ENCODE results near the gene MEMO1. TPM values are rescaled to one million over a fixed set of nuclear protein-coding genes. Genes with fewer than 3 reads are reported as not detected.
"Not testable (repeated sequence)": the region's sequence is repeated elsewhere in the genome, so short reads cannot be mapped to it uniquely, and the experiment has no call there.

The MEMO1 gene
- total RNA-seq, 1 donor from 2014 or later = 43.8 TPM

GRCh38 chr2:31967790-31968189, 43.0 kb downstream of the MEMO1 start:
- intact Hi-C loops (cut with DNase I) = no loop called here
- DNase-seq = no peak
- no peak for ATAC-seq (ENCODE audit: poor library complexity)

- DNase-seq; ATAC-seq (ENCODE audit: poor library complexity); intact Hi-C loops (cut with DNase I): not testable (repeated sequence)
Measured at GRCh38 chr2:31966402-31966801, 44.4 kb downstream of the MEMO1 start.

GRCh38 chr2:31965094-31965493, 45.7 kb downstream of the MEMO1 start:
- no peak for ATAC-seq (ENCODE audit: poor library complexity)
- intact Hi-C loops (cut with DNase I) = no loop called here
- no peak for DNase-seq

DNA sequence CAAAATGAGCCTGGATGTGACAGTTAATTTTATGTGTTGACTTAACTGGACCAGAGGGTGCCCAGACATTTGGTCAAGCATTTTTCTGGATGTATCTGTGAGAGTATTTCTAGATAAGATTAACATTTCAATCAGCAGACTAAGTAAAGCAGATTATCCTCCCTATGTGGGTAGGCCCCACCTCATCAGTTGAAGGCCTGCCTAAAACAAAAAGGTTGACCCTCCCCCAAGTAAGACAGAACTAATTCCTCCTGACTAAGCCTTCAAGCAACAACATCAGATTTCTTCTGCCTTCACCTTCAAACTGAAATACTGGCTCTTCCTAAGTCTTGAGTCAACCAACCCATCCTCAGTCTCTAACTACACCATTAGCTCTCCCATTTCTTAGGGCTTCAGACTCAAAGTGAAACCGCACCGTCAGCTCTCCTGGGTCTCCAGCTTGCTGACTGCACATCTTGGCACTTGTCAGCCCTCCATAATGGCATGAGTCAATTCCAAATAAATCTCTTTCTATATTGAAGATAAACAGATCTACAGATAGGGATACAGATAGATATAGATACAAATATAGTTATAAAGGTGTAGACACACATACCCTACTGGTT, 47.9 kb downstream of the MEMO1 start:
- no peak for DNase-seq
- intact Hi-C loops (cut with DNase I) = no loop called here

DNA sequence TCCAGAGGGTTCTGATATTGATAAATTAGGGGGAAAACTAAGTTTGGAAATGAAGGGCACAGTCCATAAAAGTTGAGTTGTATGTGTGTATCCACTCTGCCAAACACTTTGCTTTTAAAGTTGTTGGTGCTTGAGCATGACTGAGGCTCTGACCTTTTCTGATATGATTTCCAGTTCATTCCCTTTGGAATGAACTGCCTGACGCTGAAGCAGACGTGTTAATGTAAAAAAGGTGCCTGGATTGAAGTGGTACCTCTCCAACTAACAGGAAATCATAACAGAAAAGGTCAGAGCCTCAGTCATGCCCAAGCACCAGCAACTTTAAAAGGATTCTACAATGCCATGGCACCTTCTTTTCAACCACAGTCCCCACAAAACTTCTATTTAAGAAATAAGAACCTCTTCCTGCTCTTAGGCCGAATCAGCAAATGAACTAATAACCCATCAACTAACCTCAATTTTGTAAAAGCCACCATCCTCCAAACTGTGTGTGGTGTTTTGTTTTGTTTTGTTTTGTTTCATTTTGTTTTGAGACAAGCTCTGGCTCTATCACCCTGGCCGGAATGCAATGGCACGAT, 52.6 kb downstream of the MEMO1 start:
- intact Hi-C loops (cut with DNase I) = no loop called here
- DNase-seq (no peak), ATAC-seq (ENCODE audit: poor library complexity) (no peak)

More for the DNA sequence above, 47.9 kb downstream of the MEMO1 start:
- ATAC-seq (ENCODE audit: poor library complexity) = no peak

DNA sequence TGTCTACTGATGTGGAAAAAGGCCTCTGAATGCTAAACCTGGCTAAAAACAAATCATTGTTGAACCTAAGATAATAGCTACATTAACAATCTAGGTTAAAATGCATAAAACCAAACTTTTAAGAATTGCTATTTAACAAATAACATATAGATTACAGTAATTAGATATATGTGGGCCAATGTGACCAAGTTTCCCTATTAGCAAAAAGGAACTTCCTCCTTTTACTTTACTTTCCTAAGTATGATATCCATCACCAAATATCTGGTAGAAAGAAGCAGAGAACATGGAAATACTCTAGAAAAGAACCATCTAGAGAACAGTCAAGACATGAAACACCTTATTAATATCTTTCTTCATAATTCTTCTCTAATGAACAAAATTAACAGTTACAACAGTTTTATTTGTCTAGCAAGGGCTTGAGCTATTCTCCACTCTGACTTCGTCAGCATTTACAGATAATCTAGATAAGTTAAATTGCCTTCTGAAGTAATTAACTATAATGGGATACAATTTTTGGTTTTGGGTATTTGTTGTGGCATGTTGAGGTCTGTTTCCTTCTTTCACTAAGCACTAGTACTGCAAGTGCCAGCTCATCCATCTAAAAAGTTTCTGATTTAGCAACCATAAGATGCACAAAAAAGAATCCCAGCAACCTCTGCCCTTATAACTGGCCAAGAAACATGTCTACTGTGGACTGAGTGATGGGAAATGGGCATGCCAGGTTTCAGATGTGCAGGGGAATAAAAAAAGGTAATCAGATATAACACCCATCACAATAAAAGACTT, 53.3 kb downstream of the MEMO1 start:
- intact Hi-C loops (cut with DNase I) = no loop called here
- DNase-seq (no peak), ATAC-seq (ENCODE audit: poor library complexity) (no peak)

DNA sequence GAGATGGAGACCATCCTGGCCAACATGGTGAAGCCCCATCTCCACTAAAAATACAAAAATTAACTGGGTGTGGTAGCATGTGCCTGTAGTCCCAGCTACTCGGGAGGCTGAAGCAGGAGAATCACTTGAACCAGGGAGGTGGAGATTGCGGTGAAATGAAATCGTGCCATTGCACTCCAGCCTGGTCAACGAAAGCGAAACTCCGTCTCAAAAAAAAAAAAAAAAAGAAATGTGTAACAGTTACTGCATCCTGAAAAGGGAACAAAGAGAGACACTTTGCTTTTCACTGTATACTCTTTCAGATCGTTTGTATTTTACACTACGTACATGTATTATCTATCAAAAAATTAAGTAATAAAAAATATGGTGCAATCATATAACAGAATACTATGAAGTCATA, 53.9 kb downstream of the MEMO1 start:
- DNase-seq; intact Hi-C loops (cut with DNase I): not testable (repeated sequence)
- ATAC-seq (ENCODE audit: poor library complexity) = peak; percentile 53

DNA sequence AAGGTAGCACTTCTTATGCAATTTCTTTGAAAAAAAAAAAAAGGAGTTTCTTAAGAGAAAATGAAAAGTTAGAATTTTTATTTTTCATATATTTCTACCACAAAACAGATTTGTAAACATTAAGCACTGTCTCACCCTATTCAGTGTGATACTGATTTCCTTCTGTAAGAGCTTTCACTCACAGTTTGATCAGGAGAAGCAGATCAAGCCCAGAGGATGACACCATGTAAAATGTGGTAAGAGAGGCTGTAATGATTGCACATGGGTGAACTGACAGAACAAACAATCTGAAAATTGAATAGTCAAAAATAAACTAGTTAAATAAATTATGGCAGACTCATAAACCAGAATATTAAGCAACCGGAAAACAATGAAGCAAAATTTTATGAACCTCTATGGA, 54.5 kb downstream of the MEMO1 start:
- DNase-seq (no peak), ATAC-seq (ENCODE audit: poor library complexity) (no peak)
- intact Hi-C loops (cut with DNase I) = no loop called here

DNA sequence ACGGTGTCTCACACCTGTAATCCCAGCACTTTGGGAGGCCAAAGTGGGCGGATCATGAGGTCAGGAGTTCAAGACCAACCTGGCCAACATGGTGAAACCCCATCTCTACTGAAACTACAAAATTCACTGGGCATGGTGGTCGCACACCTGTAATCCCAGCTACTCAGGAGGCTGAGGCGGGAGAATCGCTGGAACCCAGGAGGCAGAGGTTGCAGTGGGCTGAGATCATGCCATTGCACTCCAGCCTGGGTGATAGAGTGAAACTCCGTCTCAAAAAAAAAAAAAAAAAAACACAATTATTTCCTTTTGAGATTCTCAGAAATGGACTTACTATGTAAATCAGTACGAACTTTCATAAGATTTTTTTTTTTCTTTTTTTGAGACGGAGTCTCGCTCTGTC, 57.7 kb downstream of the MEMO1 start:
- intact Hi-C loops (cut with DNase I); ATAC-seq (ENCODE audit: poor library complexity); DNase-seq: not testable (repeated sequence)

- ATAC-seq (ENCODE audit: poor library complexity) (no peak), DNase-seq (no peak)
- intact Hi-C loops (cut with DNase I) = no loop called here
Measured at GRCh38 chr2:31950946-31951562, 59.8 kb downstream of the MEMO1 start.

DNA sequence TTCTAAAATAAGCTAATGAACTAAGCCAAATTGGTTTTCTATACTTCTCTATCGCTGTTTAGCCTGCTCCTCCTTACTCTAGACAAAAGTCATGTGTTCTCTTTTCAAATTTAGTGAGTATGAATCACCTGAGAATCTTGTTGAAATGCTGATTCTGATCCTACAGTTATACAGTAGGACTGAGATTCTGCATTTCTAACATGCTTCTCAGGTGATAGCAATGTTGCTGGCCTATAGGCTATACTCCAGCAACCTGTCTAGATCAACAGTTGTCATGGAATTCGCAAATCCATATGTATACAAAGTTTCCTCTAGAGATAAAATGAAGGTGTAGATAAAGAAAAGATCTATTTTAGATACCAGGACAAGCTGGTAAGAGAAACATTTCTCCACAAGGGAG, 62.9 kb downstream of the MEMO1 start:
- intact Hi-C loops (cut with DNase I) = no loop called here
- no peak for DNase-seq

GRCh38 chr2:31946838-31947237, 64.0 kb downstream of the MEMO1 start:
- intact Hi-C loops (cut with DNase I) = no loop called here
- ATAC-seq (ENCODE audit: poor library complexity) (no peak), DNase-seq (no peak)

More for the DNA sequence above, 62.9 kb downstream of the MEMO1 start:
- no peak for ATAC-seq (ENCODE audit: poor library complexity)

- intact Hi-C loops (cut with DNase I) = no loop called here
- ATAC-seq (ENCODE audit: poor library complexity) = no peak
- DNase-seq = no peak
Measured at GRCh38 chr2:31945572-31945935, 65.3 kb downstream of the MEMO1 start.

GRCh38 chr2:31944828-31945571, 65.8 kb downstream of the MEMO1 start:
- no peak for ATAC-seq (ENCODE audit: poor library complexity)
- intact Hi-C loops (cut with DNase I) = no loop called here
- DNase-seq = no peak

DNA sequence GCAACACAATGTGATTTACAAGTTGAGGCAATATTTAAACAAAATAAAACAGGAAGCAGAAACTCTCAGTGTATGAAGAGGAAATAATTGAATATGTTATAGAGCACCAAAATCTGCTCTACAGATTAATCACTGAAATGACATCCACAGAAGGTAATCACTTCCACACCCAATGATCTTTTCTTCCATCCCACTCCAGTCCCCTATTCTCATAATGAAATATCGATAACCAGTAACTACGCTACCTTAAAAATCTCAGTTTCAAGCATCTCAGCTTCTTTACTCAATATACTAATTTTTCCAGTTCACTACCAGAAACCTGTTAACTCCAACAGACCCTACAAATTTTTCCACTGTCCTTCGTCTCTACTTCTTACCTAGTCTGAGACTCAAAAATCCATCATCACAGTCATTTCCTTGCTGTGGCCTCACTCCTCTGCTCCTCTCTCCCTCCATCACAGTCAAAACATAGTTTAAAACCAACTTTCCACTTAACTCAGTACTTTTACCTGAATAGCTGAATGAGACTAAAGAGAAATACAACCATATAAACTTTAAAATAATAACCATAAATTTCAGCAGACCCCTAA, 67.1 kb downstream of the MEMO1 start:
- ATAC-seq (ENCODE audit: poor library complexity) = no peak
- intact Hi-C loops (cut with DNase I) = no loop called here

DNA sequence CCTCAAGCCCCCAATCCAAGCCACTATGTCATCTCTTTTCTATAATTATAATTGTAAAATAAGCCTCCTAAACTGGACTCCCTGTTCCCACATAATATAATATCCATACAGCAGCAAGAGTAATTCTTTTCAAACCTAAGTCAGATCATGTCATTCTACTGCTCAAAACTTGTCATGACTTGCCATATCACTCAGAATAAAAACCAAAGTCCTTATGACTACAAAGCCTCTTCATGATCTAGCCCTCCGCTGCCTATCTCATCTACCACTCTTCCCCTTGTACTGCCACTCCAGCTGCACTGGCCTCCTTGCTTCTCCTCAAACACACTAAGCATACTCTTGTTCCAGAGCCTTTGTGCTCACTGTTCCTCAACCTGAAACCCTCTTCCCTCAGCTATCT, 69.9 kb downstream of the MEMO1 start:
- intact Hi-C loops (cut with DNase I) = no loop called here
- DNase-seq (no peak), ATAC-seq (ENCODE audit: poor library complexity) (no peak)

More for the DNA sequence above, 67.1 kb downstream of the MEMO1 start:
- DNase-seq = no peak

GRCh38 chr2:31937741-31938140, 73.1 kb downstream of the MEMO1 start:
- intact Hi-C loops (cut with DNase I) = no loop called here
- ATAC-seq (ENCODE audit: poor library complexity) (no peak), DNase-seq (no peak)

- intact Hi-C loops (cut with DNase I) = no loop called here
- DNase-seq = no peak
- no peak for ATAC-seq (ENCODE audit: poor library complexity)
Measured at GRCh38 chr2:31935370-31935769, 75.4 kb downstream of the MEMO1 start.

DNA sequence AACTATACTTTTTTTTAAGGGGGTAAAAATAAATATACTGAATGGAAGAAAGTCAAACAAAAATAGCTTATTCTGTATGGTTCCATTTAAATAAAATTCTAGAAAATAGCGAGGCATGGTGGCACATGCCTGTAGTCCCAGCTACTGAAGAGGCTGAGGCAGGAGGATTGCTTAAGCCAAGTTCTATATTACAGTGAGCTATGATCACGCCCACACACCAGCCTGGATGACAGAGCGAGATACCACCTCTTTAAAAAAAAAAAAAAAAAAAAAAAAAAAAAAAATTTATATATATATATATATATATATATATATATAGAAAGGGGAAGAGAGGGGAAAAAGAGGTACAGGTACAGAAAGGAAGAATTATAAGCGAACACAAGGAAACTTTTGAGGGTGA, 77.7 kb downstream of the MEMO1 start:
- no peak for ATAC-seq (ENCODE audit: poor library complexity)
- intact Hi-C loops (cut with DNase I) = no loop called here
- DNase-seq = no peak

Measured in Right ventricle myocardium superior (tissue), 1 donor.